ENCODE results near the gene TPCN1.

The TPCN1 gene

DNA sequence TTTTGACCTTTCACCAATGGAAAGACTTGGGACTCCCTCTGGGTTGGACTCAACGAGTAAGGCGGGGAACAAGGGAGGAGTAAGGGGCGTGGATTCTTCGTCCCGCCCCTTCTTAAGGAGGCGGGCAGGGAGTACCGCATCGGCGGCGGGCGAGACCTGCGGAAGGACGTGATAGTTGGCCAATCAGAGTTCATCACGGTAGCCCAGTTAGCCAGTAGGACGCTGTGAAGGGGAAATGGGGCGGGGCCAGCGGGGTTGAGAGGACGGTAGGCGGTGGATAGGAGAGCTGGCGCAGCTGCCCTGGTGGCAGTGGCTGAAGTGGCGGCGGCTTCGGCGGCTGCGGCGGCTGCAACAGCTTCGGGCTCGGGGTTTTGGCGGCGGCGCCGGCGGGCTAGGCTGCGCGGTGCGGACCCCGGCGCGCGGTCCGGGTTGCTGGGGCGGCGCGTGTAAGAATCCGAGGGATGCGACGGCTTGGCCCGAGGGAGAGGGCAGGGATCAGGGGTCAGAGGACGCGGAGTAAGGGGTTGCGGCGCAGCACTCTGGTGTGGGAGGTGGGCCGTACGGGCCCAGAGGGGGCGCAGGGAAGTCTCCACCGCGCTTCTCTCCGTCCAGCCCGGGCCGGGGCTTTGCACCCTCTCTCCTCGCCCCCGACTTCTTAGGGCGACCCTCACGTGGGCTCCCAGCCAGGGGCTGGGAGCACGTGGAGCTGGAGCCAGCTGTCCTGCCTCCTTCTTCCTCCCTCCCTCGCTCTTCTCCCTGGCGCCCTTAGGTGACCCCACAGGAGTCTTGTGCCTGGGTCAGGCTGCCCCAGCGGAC lies at the start of gene TPCN1:
TPCN1 (plus strand) TSS at position 284 of the 816 bp plus-strand sequence. CDS start 5,389 bp downstream, outside the sequence.
- peak; percentile 100 for DNase-seq

DNA sequence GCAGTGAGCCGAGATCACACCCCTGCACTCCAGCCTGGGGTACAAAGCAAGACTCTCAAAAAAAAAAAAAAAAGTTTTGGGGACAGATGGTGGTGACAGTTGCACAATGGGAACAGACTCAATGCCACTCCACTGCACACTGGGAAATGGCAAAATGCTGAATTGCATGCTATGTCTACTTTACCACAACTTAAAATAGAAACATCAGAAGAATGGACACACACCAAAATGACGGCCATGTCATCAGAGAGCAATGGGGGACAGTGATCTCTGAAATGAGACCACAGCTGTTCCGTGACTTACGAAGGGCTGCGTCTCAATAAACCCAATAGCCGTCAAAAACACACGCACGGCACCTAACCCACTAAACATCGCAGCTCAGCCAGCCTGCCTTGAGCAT lies 49.7 kb upstream of the TPCN1 start:
- no peak for DNase-seq

DNA sequence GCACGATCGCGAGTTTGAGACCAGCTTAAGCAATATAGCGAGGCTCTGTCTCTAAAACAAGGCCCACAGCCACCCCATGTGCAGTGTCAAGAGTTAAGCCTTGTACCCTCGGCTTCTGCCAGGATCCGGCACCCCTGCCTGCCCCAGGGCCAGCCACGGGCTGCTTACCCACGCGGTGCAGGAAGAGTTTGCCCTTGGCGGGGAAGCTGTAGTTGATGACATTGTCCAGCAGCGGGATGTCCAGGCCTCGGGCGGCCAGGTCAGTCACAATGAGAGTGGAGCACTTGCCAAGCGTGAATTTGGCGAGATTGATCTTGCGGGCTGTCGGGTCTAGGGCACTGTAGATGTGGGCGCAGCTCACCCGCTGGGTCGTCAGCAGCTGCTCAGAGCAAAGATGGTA lies 49.1 kb upstream of the TPCN1 start:
- no peak for DNase-seq

DNA sequence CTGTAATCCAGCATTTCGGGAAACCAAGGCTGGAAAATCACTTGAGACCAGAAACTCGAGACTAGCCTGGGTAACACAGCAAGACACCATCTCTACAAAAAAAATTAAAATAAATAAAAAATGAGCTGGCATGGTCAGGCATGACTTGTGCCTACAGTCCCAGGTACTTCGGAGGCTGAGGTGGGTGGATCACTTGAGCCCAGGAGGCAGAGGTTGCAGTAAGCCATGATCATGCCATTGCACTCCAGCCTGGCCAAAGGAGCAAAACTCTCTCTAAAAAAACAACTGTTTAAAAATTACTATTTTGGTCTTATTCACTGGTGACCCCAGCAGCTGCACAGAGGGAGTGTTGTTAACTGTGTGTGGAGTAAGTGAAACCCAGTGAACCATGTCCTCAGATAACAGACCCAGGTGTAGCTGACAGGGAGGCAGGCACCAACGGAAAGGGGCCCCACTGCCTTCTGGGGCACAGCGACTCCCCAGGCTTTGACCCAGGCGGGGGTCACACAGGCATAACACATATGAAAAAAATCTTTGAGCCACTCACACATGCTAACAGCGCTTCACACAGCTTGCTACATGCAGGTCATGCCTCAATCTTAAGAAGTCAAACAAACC lies 48.1 kb upstream of the TPCN1 start:
- DNase-seq, result no peak

GRCh38 chr12:113174461-113175384 lies 46.5 kb upstream of the TPCN1 start:
- DNase-seq, result peak; percentile 64

- no peak for DNase-seq
Observed at GRCh38 chr12:113179023-113179422, 42.2 kb upstream of the TPCN1 start.

DNA sequence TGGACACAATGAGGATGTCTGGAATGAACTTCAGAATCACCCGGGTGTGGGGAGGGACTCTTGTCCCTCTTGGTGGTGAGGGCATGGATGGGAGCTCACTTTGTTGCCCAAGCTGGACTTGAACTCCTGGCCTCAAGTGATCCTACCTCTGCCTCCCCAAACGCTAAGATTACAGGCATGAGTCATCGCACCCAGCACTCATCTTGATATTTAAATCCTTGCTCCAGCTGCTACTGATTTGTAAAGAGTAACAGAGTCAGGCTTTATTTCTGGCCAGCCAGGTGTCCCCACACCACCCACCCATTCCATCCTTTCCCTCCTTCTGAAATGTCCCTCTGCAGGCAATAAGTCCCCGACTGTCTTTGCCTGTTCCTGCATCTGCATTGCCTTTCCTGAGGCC lies 40.9 kb upstream of the TPCN1 start:
- no peak for DNase-seq

GRCh38 chr12:113181975-113182374 lies 39.3 kb upstream of the TPCN1 start:
- DNase-seq, result no peak

DNA sequence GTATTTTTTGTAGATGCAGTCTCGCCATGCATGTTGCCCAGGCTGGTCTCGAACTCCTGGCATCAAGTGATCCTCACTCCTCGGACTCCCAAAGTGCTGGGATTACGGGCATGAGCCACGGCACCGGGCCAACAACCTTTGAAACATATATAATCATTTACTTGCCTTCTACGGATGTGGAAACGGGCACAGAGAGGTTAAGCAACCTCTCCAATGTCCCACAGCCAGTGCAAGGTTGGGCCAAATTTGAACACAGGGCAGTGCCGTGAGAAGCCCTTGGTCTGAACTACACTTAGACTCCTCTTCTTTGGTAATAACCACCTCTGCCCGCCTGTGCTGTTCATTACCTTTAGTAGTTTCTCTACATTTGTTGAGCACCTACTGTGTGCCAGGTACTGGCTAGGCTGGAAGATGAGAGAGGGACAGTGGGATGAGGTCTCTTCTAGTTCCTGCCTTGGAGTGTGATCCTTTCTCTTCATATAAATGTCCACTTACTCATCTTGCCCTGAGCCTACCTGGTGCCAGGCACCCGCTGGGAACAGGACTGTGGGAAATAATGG lies 38.2 kb upstream of the TPCN1 start:
- no peak for DNase-seq

- DNase-seq, result no peak
Observed at GRCh38 chr12:113184098-113184899, 37.0 kb upstream of the TPCN1 start.

DNA sequence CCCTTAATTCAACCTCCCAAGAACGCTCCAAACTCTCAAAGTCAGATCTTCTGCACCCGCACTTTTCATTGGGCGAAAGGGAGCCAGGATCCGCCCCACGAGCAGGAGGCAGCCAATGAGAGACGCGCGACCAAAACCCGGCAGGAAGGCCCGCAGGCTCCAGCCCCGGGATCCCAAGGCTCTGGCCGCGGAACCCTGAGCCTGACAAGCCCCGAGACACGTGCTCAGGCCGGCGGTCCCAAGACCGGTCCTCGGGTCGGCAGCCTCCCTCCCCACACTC lies 36.4 kb upstream of the TPCN1 start:
- DNase-seq, result peak; percentile 78

DNA sequence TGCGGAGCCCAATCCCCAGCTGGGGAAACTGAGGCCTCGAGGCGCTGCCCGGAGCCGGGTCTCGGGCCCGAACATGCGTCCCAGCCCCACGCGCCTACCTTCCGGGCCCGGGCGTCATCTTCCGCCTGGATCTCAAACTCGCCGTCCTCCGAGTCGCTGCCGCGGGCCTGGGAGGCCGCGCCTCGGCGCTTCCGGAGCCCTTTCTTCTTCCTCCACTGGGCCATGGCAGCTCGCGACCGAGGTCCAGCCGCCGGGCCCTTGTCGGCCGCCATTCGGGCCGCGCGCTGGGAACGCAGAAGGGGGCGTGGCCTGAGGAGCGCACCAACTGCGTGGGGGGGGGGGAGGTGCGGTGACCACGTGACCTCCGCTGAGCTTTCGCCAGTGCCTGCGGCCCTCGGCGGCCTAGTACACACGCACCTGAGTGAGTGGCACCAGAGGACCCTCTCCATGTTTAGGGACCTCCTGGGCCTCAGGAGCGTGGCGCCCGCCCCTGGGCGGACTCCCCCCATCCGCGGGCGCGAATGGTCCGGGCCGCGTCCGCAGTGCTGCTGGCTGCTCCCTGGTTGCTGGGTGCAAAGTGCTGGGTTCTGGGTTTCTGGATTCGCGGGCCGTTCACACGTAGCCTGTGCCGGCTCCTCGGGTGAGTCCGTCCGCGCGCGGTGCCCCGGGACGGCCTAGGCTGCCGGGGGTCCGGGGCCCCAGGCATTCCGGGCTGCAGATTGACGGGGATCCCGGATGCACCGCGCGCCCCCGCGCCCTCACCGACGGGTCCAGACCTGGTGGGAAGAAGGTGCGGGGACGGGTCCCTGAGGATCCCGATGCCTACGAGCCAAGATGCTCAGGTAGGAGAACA lies 35.9 kb upstream of the TPCN1 start, which contains the start of the genes DDX54 and RITA1:
DDX54 (minus strand) TSS at position 299 of the 853 bp plus-strand sequence; CDS start at position 272, 27 bp downstream.
RITA1 (plus strand) TSS at position 542 of the 853 bp plus-strand sequence. CDS start 1,026 bp downstream, outside the sequence.
- DNase-seq, result peak; percentile 65

DNA sequence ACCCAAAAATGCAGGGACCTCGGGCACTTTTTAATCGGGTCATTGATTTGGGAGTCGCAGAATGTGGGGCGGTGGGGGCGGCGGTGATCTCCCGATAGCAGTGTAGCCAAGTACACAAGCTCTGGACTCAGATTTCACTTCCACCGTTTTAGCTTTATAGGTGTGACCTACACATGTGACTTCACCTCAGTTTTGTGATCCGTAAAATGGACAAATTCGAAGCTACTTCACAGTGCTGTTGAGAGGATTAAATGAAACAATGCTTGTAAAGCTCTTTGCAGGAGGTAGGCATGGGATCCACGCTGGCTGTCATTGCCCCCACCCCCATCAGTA lies 35.3 kb upstream of the TPCN1 start:
- DNase-seq, result no peak

DNA sequence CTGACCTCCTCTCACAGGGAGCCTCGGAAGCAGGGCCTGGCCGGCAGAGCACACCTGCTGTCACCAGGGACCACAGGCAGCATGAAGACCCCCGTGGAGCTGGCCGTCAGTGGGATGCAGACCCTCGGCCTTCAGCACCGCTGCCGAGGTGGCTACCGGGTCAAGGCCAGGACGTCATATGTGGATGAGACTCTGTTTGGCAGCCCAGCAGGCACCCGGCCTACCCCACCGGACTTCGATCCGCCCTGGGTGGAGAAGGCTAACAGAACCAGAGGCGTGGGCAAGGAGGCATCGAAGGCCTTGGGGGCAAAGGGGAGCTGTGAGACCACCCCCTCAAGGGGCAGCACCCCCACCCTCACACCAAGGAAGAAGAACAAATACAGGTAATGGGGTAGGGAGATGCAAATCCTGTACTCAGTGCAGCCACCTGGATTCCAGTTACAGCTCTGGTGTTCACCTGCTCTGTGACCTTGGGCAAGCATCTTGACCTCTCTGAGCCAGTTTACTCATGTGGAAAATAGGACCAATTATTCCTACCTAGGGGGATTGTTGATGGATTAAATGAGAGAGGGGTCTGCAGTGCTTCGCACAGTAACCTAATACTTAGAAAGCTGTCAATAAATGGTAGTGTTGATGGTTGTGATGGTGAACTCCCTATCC lies 34.5 kb upstream of the TPCN1 start:
- DNase-seq, result no peak

GRCh38 chr12:113189361-113189760 lies 31.9 kb upstream of the TPCN1 start:
- no peak for DNase-seq

DNA sequence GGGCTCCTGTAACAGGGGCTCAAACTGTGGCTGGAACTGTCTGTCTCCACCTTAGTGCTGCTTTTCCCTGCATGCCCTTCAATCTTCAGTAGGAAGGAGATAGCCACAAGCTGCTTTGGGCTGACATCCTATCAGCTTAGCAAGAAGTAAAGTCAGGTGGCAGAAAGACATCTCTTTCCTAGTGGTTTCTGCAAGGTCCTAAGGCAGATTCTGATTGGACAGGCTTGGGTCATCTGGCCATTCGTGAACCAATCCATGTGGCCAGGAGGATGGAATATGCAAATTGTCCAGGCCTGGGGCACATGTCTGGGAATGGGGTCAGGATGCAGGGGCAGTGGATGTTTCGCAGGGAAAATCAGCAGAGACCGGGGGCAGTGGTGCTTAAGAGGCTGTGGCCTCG lies 30.5 kb upstream of the TPCN1 start:
- no peak for DNase-seq

GRCh38 chr12:113191227-113191626 lies 30.0 kb upstream of the TPCN1 start:
- DNase-seq, result no peak

- DNase-seq, result no peak
Observed at GRCh38 chr12:113194971-113195391, 26.3 kb upstream of the TPCN1 start.

DNA sequence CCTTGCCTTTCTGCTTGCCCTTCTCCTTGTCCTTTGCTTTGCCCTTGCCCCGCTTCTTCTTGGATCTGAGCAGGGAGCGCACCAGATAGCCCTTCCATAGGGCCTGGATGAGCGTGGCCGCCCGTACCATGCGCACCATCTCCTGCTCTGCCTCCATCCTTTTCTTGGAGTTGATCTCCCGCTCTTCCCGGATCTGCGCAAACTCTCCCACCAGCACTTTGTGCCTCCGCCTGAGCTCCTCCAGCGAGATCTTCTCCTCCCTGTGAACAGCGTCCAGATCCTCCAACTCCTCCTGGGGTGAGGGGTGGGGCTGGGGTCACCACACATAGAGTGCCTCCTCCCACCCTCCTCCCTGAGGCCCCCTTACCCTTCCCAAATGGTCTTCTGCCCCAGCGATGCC lies 25.7 kb upstream of the TPCN1 start:
- DNase-seq, result no peak

- no peak for DNase-seq
Observed at GRCh38 chr12:113196582-113196981, 24.7 kb upstream of the TPCN1 start.

- peak; percentile 30 for DNase-seq
Observed at GRCh38 chr12:113196990-113197389, 24.3 kb upstream of the TPCN1 start.
